ENCODE data around the gene PRSS3.
"Not testable (repeated sequence)": the region's sequence is repeated elsewhere in the genome, so short reads cannot be mapped to it uniquely, and the experiment has no call there.

PRSS3 gene

GRCh38 chr9:33785914-33786313, 9.4 kb upstream of the PRSS3 start:
- Histone ChIP-seq H3K4me3 (ENCODE audit: insufficient read depth in 1 of 2, low read depth in 1 of 2, low read length in 2 of 2) (no peak overlapping the region), H2BK12ac (ENCODE audit: low read length in 2 of 2) (no peak overlapping the region), H3K4me2 (ENCODE audit: low read length, poor library complexity, severe bottlenecking) (no peak overlapping the region), H2BK15ac (ENCODE audit: low read depth, poor library complexity, severe bottlenecking) (no peak overlapping the region), H3K27ac (ENCODE audit: low read length, poor library complexity, severe bottlenecking) (no peak overlapping the region), H2BK120ac (ENCODE audit: low read depth, low read length) (no peak overlapping the region), H3K27me3 (ENCODE audit: control insufficient read depth in 1 of 2, insufficient read depth in 1 of 2, low read length in 2 of 2) (peaks cover 0 to 23% of the 10 kb centered on the region in 2 experiments), H3K14ac (ENCODE audit: low read length in 2 of 2) (no peak overlapping the region), H3K4me1 (ENCODE audit: control insufficient read depth, insufficient read depth, low read depth, low read length) (no peaks in the 10 kb centered on the region), H3K36me3 (ENCODE audit: control insufficient read depth in 1 of 2, insufficient read depth in 2 of 2, low read depth in 1 of 2, low read length in 2 of 2) (no peaks in the 10 kb centered on the region), H2AFZ (ENCODE audit: low read depth, low read length) (no peak overlapping the region), H2BK5ac (ENCODE audit: low read depth, low read length, poor library complexity, severe bottlenecking) (no peak overlapping the region), H3K9me3 (ENCODE audit: control insufficient read depth, low read length) (no peaks in the 10 kb centered on the region), H3K9ac (ENCODE audit: low read length) (no peak overlapping the region), H3K4ac (ENCODE audit: low read depth in 1 of 2, low read length in 2 of 2) (no peak overlapping the region), H4K91ac (ENCODE audit: low read length) (no peak overlapping the region), H4K8ac (ENCODE audit: low read length) (no peak overlapping the region), H2AK5ac (ENCODE audit: low read length, severe bottlenecking) (no peak overlapping the region), H3K18ac (ENCODE audit: low read depth in 1 of 2, low read length in 2 of 2) (no peak overlapping the region), H3K79me1 (replicated peaks; ENCODE audit: low read length, poor library complexity, severe bottlenecking) (no peaks in the 10 kb centered on the region), H3K23ac (ENCODE audit: low read length in 2 of 2) (no peak overlapping the region)
- DNase-seq, result peak; percentile 28
- WGBS, result 88% methylated on average over 5 of the region's 5 CpGs

GRCh38 chr9:33786681-33787080, 8.7 kb upstream of the PRSS3 start:
- Histone ChIP-seq H2BK5ac (ENCODE audit: low read depth, low read length, poor library complexity, severe bottlenecking) (no peak overlapping the region), H3K4me3 (ENCODE audit: insufficient read depth in 1 of 2, low read depth in 1 of 2, low read length in 2 of 2) (no peak overlapping the region), H2AK5ac (ENCODE audit: low read length, severe bottlenecking) (no peak overlapping the region), H3K9me3 (ENCODE audit: control insufficient read depth, low read length) (no peaks in the 10 kb centered on the region), H3K4me1 (ENCODE audit: control insufficient read depth, insufficient read depth, low read depth, low read length) (no peaks in the 10 kb centered on the region), H3K14ac (ENCODE audit: low read length in 2 of 2) (no peak overlapping the region), H3K79me1 (replicated peaks; ENCODE audit: low read length, poor library complexity, severe bottlenecking) (no peaks in the 10 kb centered on the region), H2BK15ac (ENCODE audit: low read depth, poor library complexity, severe bottlenecking) (no peak overlapping the region), H3K18ac (ENCODE audit: low read depth in 1 of 2, low read length in 2 of 2) (peak overlapping the region in 1 of 2 experiments; percentile 5), H3K23ac (ENCODE audit: low read length in 2 of 2) (no peak overlapping the region), H2AFZ (ENCODE audit: low read depth, low read length) (no peak overlapping the region), H2BK12ac (ENCODE audit: low read length in 2 of 2) (no peak overlapping the region), H3K4me2 (ENCODE audit: low read length, poor library complexity, severe bottlenecking) (no peak overlapping the region), H3K4ac (ENCODE audit: low read depth in 1 of 2, low read length in 2 of 2) (no peak overlapping the region), H4K8ac (ENCODE audit: low read length) (no peak overlapping the region), H3K36me3 (ENCODE audit: control insufficient read depth in 1 of 2, insufficient read depth in 2 of 2, low read depth in 1 of 2, low read length in 2 of 2) (no peaks in the 10 kb centered on the region), H3K27ac (ENCODE audit: low read length, poor library complexity, severe bottlenecking) (no peak overlapping the region), H4K91ac (ENCODE audit: low read length) (no peak overlapping the region), H2BK120ac (ENCODE audit: low read depth, low read length) (no peak overlapping the region), H3K9ac (ENCODE audit: low read length) (no peak overlapping the region), H3K27me3 (ENCODE audit: control insufficient read depth in 1 of 2, insufficient read depth in 1 of 2, low read length in 2 of 2) (peaks cover 0 to 23% of the 10 kb centered on the region in 2 experiments)
- 78% methylated on average over 2 of the region's 2 CpGs for WGBS
- no peak for DNase-seq

- H3K9ac ChIP-seq (ENCODE audit: low read length), result no peak overlapping the region
- H3K36me3 ChIP-seq (ENCODE audit: control insufficient read depth in 1 of 2, insufficient read depth in 2 of 2, low read depth in 1 of 2, low read length in 2 of 2), result no peaks in the 10 kb centered on the region
- no peak overlapping the region for H3K23ac ChIP-seq (ENCODE audit: low read length in 2 of 2)
- no peaks in the 10 kb centered on the region for H3K4me1 ChIP-seq (ENCODE audit: control insufficient read depth, insufficient read depth, low read depth, low read length)
- 39% methylated on average over 1 of the region's 1 CpG for WGBS
- H4K8ac ChIP-seq (ENCODE audit: low read length), result no peak overlapping the region
- H2AFZ ChIP-seq (ENCODE audit: low read depth, low read length), result no peak overlapping the region
- no peak overlapping the region for H2BK120ac ChIP-seq (ENCODE audit: low read depth, low read length)
- no peak overlapping the region for H3K18ac ChIP-seq (ENCODE audit: low read depth in 1 of 2, low read length in 2 of 2)
- H3K4ac ChIP-seq (ENCODE audit: low read depth in 1 of 2, low read length in 2 of 2), result no peak overlapping the region
- no peak overlapping the region for H3K4me2 ChIP-seq (ENCODE audit: low read length, poor library complexity, severe bottlenecking)
- H3K9me3 ChIP-seq (ENCODE audit: control insufficient read depth, low read length), result no peaks in the 10 kb centered on the region
- H2BK5ac ChIP-seq (ENCODE audit: low read depth, low read length, poor library complexity, severe bottlenecking), result no peak overlapping the region
- H3K14ac ChIP-seq (ENCODE audit: low read length in 2 of 2), result no peak overlapping the region
- H3K4me3 ChIP-seq (ENCODE audit: insufficient read depth in 1 of 2, low read depth in 1 of 2, low read length in 2 of 2), result no peak overlapping the region
- H3K79me1 ChIP-seq (replicated peaks; ENCODE audit: low read length, poor library complexity, severe bottlenecking), result no peaks in the 10 kb centered on the region
- H2AK5ac ChIP-seq (ENCODE audit: low read length, severe bottlenecking), result no peak overlapping the region
- H4K91ac ChIP-seq (ENCODE audit: low read length), result no peak overlapping the region
- peaks cover 0 to 23% of the 10 kb centered on the region in 2 experiments for H3K27me3 ChIP-seq (ENCODE audit: control insufficient read depth in 1 of 2, insufficient read depth in 1 of 2, low read length in 2 of 2)
- H3K27ac ChIP-seq (ENCODE audit: low read length, poor library complexity, severe bottlenecking), result no peak overlapping the region
- DNase-seq, result no peak
- no peak overlapping the region for H2BK12ac ChIP-seq (ENCODE audit: low read length in 2 of 2)
- H2BK15ac ChIP-seq (ENCODE audit: low read depth, poor library complexity, severe bottlenecking), result no peak overlapping the region
Measured at GRCh38 chr9:33787839-33788238, 7.5 kb upstream of the PRSS3 start.

GRCh38 chr9:33789429-33789828, 5.9 kb upstream of the PRSS3 start:
- 88% methylated on average over 2 of the region's 2 CpGs for WGBS
- H3K4ac ChIP-seq (ENCODE audit: low read depth in 1 of 2, low read length in 2 of 2); H3K27ac ChIP-seq (ENCODE audit: low read length, poor library complexity, severe bottlenecking); H3K4me3 ChIP-seq (ENCODE audit: insufficient read depth in 1 of 2, low read depth in 1 of 2, low read length in 2 of 2); H3K23ac ChIP-seq (ENCODE audit: low read length in 2 of 2); H2AK5ac ChIP-seq (ENCODE audit: low read length, severe bottlenecking); H3K14ac ChIP-seq (ENCODE audit: low read length in 2 of 2); H2BK12ac ChIP-seq (ENCODE audit: low read length in 2 of 2); H2BK120ac ChIP-seq (ENCODE audit: low read depth, low read length); H4K91ac ChIP-seq (ENCODE audit: low read length); DNase-seq; H3K4me2 ChIP-seq (ENCODE audit: low read length, poor library complexity, severe bottlenecking); H3K36me3 ChIP-seq (ENCODE audit: control insufficient read depth in 1 of 2, insufficient read depth in 2 of 2, low read depth in 1 of 2, low read length in 2 of 2); H3K18ac ChIP-seq (ENCODE audit: low read depth in 1 of 2, low read length in 2 of 2); H4K8ac ChIP-seq (ENCODE audit: low read length); H3K9me3 ChIP-seq (ENCODE audit: control insufficient read depth, low read length); H2AFZ ChIP-seq (ENCODE audit: low read depth, low read length); H3K4me1 ChIP-seq (ENCODE audit: control insufficient read depth, insufficient read depth, low read depth, low read length); H2BK15ac ChIP-seq (ENCODE audit: low read depth, poor library complexity, severe bottlenecking); H3K9ac ChIP-seq (ENCODE audit: low read length); H3K79me1 ChIP-seq (replicated peaks; ENCODE audit: low read length, poor library complexity, severe bottlenecking); H2BK5ac ChIP-seq (ENCODE audit: low read depth, low read length, poor library complexity, severe bottlenecking): not testable (repeated sequence)
- H3K27me3 ChIP-seq (ENCODE audit: control insufficient read depth in 1 of 2, insufficient read depth in 1 of 2, low read length in 2 of 2), result peaks cover 6 to 33% of the 10 kb centered on the region in 2 experiments
